Measurements from ENCODE around the gene SRPX2.

SRPX2 gene

DNA sequence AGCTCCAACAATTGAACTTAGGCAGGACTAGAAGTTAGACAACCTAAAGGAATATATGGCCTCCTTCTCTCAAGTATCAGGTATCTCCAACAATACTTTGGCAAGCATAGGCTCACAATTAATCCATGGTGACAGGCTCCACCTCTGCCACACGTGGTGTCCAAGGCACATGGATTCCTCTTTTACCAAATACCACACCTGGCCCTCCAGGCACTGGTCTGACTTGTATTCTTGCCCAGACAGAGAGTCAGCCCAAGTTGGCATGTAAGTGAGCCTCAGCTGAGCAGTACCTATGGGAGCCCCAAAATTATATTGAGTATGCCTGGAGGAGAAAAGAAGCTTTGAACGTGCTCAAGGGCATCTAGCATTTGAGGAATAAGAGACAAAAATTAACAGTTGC lies 19.6 kb downstream of the SRPX2 start:
- H3K27me3 Mint-ChIP-seq (ENCODE audit: low read depth) = no peaks in the 10 kb centered on the region
- no peak overlapping the region for H3K4me3 Mint-ChIP-seq
- no peak overlapping the region for H3K27ac Mint-ChIP-seq
- H3K4me1 Mint-ChIP-seq (ENCODE audit: low read depth) = no peaks in the 10 kb centered on the region
- H3K36me3 Mint-ChIP-seq (ENCODE audit: low read depth) = no peaks in the 10 kb centered on the region
- H3K9me3 Mint-ChIP-seq = no peaks in the 10 kb centered on the region

DNA sequence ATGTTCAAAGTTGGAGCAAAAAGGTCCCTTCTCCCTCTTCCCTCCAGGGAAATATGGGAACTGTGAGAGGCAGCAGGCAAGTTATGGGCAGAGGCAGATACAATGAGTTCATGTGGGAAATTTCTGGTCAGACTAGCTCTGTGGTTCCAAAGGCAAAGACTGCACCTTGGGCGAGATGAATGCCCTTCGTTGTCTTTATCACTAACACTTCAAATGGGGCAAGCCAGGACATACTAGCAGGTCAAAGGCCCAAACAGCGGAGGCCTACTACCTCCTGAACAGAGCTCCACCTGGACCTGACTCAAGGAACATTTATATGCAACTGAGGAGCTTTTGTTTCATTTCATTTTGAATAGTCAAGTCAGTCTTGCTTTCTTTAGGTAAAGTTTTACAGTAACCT lies 29.0 kb downstream of the SRPX2 start:
- Mint-ChIP-seq H3K27me3 (ENCODE audit: low read depth) (peaks cover 4% of the 10 kb centered on the region), H3K4me1 (ENCODE audit: low read depth) (peaks cover 4% of the 10 kb centered on the region), H3K9me3 (no peaks in the 10 kb centered on the region), H3K27ac (no peak overlapping the region), H3K36me3 (ENCODE audit: low read depth) (no peaks in the 10 kb centered on the region), H3K4me3 (no peak overlapping the region)

- no peaks in the 10 kb centered on the region for H3K9me3 Mint-ChIP-seq
- H3K36me3 Mint-ChIP-seq (ENCODE audit: low read depth) = no peaks in the 10 kb centered on the region
- H3K4me3 Mint-ChIP-seq = no peak overlapping the region
- peaks cover 4% of the 10 kb centered on the region for H3K27me3 Mint-ChIP-seq (ENCODE audit: low read depth)
- H3K27ac Mint-ChIP-seq = no peak overlapping the region
- H3K4me1 Mint-ChIP-seq (ENCODE audit: low read depth) = peaks cover 4% of the 10 kb centered on the region
Measured at GRCh38 chrX:100673397-100673953, 29.5 kb downstream of the SRPX2 start.

- Mint-ChIP-seq H3K4me1 (ENCODE audit: low read depth) (peaks cover 4% of the 10 kb centered on the region), H3K27me3 (ENCODE audit: low read depth) (peaks cover 4% of the 10 kb centered on the region), H3K27ac (no peak overlapping the region), H3K36me3 (ENCODE audit: low read depth) (no peaks in the 10 kb centered on the region), H3K4me3 (no peak overlapping the region), H3K9me3 (no peaks in the 10 kb centered on the region)
Measured at GRCh38 chrX:100674705-100675104, 30.7 kb downstream of the SRPX2 start.

- Mint-ChIP-seq H3K4me1 (ENCODE audit: low read depth) (peaks cover 4% of the 10 kb centered on the region), H3K36me3 (ENCODE audit: low read depth) (no peaks in the 10 kb centered on the region), H3K4me3 (no peak overlapping the region), H3K9me3 (no peaks in the 10 kb centered on the region), H3K27me3 (ENCODE audit: low read depth) (peaks cover 7% of the 10 kb centered on the region), H3K27ac (no peak overlapping the region)
Measured at GRCh38 chrX:100677611-100678181, 33.7 kb downstream of the SRPX2 start.

DNA sequence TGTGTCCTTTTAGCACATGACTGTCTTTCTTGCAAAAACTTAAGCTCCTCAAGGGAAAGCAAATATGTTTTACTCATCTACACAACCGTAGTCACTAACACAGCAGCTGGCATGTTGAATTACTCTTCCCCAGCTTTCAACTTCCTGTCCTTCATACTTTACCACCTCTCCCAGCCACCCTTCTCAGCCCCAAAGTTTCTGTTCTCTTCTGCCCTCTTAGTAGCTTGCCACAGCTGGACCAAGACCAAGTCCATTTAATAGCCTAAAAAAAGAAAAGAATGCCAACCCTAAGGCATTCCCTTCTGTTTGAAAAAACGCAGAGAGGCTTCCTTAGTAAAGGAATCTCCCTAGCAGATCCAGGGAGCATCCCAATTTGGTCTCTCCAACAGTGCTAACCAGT lies 36.8 kb downstream of the SRPX2 start:
- Mint-ChIP-seq H3K27me3 (ENCODE audit: low read depth) (peaks cover 7% of the 10 kb centered on the region), H3K27ac (no peak overlapping the region), H3K4me1 (ENCODE audit: low read depth) (no peaks in the 10 kb centered on the region), H3K36me3 (ENCODE audit: low read depth) (no peaks in the 10 kb centered on the region), H3K4me3 (no peak overlapping the region), H3K9me3 (no peaks in the 10 kb centered on the region)

- Mint-ChIP-seq H3K27me3 (ENCODE audit: low read depth) (peaks cover 7% of the 10 kb centered on the region), H3K36me3 (ENCODE audit: low read depth) (no peaks in the 10 kb centered on the region), H3K4me3 (no peak overlapping the region), H3K9me3 (no peaks in the 10 kb centered on the region), H3K27ac (no peak overlapping the region), H3K4me1 (ENCODE audit: low read depth) (no peaks in the 10 kb centered on the region)
Measured at GRCh38 chrX:100681599-100681998, 37.6 kb downstream of the SRPX2 start.

DNA sequence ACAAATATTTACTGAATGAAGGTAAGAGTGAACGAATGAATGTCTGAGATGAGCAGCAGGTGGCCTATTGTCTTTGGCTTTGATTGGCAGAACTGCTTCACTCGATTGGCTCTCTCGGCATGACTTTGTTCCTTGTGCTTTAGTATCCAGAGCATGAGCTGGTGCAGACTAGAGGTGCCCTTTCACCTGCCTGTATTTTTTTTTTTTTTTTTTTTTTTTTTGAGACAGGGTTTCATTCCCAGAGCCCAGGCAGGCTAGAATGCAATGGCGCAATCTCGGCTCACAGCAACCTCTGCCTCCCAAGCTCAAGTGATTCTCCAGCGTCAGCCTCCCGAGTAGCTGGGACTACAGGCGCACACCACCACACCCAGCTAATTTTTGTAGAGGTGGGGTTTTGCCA lies 38.9 kb downstream of the SRPX2 start:
- H3K4me1 Mint-ChIP-seq (ENCODE audit: low read depth) = peaks cover 2% of the 10 kb centered on the region
- H3K9me3 Mint-ChIP-seq = no peaks in the 10 kb centered on the region
- H3K4me3 Mint-ChIP-seq = no peak overlapping the region
- no peak overlapping the region for H3K27ac Mint-ChIP-seq
- H3K27me3 Mint-ChIP-seq (ENCODE audit: low read depth) = peaks cover 3% of the 10 kb centered on the region
- H3K36me3 Mint-ChIP-seq (ENCODE audit: low read depth) = no peaks in the 10 kb centered on the region

DNA sequence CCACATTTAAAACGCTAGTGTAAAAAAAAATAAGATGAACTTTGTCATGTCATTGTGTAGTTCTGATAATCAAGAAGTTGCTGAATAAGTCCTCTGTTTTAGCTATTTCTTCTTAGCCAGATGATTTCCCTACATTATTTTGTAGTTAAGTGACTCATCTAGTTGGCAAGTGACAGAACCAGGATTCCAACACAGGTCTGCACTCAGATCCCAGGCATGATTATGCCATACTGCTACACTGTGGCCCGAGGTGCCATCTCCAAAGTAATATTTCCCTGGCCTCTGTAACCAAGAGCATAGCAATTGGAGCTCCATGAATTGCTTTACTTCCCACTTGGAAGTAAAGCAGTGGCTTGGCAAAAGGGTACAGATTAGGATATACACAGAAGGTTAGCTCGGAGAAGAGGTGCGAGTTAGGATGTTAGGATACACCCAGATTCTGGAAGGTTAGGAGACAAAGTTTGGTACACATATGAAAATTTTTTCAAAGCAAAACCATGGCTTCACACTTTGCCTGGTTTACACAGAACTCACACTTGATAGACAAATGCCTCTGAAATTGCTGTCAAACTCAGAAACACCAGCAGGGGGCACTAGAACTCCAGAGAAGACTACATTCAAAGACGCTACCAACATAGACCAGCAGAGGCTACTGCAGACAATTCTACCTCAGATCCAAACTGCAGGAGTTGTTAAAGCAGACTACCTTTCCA lies 41.4 kb downstream of the SRPX2 start:
- Mint-ChIP-seq H3K4me3 (no peak overlapping the region), H3K27me3 (ENCODE audit: low read depth) (no peaks in the 10 kb centered on the region), H3K27ac (no peak overlapping the region), H3K36me3 (ENCODE audit: low read depth) (no peaks in the 10 kb centered on the region), H3K9me3 (no peaks in the 10 kb centered on the region), H3K4me1 (ENCODE audit: low read depth) (peaks cover 2% of the 10 kb centered on the region)

DNA sequence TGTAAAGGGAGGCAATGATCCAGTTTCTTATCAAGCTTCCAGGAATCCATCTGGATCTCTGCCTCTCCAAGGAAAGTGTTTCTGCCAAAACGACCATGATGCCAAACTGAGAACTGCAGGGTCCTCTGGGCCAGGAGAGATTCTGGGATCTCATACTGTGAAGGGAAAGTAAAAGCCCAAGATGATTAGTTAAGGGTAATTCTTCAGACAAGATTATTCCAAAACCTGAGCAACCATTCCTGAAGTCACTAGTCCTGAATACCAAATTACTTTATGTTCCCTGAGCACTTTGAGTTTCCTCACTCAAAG lies 42.0 kb downstream of the SRPX2 start:
- H3K27me3 Mint-ChIP-seq (ENCODE audit: low read depth) = no peaks in the 10 kb centered on the region
- H3K27ac Mint-ChIP-seq = no peak overlapping the region
- H3K4me1 Mint-ChIP-seq (ENCODE audit: low read depth) = peaks cover 2% of the 10 kb centered on the region
- H3K9me3 Mint-ChIP-seq = no peaks in the 10 kb centered on the region
- H3K4me3 Mint-ChIP-seq = no peak overlapping the region
- H3K36me3 Mint-ChIP-seq (ENCODE audit: low read depth) = no peaks in the 10 kb centered on the region

- Mint-ChIP-seq H3K27ac (no peak overlapping the region), H3K4me1 (ENCODE audit: low read depth) (peaks cover 2% of the 10 kb centered on the region), H3K4me3 (no peak overlapping the region), H3K27me3 (ENCODE audit: low read depth) (no peaks in the 10 kb centered on the region), H3K36me3 (ENCODE audit: low read depth) (no peaks in the 10 kb centered on the region), H3K9me3 (no peaks in the 10 kb centered on the region)
Measured at GRCh38 chrX:100687128-100687527, 43.1 kb downstream of the SRPX2 start.

DNA sequence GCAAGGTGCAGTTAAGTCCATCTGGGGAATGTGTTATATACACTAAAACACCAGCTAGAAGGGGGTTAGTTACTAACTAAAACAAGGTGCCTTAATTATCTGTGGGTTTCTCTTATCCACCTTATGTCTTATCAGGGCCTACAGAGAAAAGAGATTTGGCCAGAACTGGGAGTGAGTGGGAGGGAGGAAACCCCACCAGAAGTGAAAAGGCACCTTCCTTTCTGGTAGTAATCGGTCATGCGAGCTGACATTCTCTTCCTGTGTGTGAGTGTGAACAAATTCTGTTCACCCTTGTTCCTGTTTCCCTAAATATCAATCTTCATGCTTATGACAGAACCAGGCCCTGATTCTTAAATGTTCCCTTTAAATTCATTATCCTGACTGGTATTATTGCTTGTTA lies 43.5 kb downstream of the SRPX2 start:
- Mint-ChIP-seq H3K4me3 (no peak overlapping the region), H3K4me1 (ENCODE audit: low read depth) (peaks cover 2% of the 10 kb centered on the region), H3K27me3 (ENCODE audit: low read depth) (no peaks in the 10 kb centered on the region), H3K36me3 (ENCODE audit: low read depth) (no peaks in the 10 kb centered on the region), H3K27ac (no peak overlapping the region), H3K9me3 (no peaks in the 10 kb centered on the region)

GRCh38 chrX:100695302-100695701 lies 51.3 kb downstream of the SRPX2 start:
- Mint-ChIP-seq H3K27me3 (ENCODE audit: low read depth) (peaks cover 16% of the 10 kb centered on the region), H3K4me3 (no peak overlapping the region), H3K4me1 (ENCODE audit: low read depth) (no peaks in the 10 kb centered on the region), H3K27ac (no peak overlapping the region), H3K36me3 (ENCODE audit: low read depth) (no peaks in the 10 kb centered on the region), H3K9me3 (no peaks in the 10 kb centered on the region)

DNA sequence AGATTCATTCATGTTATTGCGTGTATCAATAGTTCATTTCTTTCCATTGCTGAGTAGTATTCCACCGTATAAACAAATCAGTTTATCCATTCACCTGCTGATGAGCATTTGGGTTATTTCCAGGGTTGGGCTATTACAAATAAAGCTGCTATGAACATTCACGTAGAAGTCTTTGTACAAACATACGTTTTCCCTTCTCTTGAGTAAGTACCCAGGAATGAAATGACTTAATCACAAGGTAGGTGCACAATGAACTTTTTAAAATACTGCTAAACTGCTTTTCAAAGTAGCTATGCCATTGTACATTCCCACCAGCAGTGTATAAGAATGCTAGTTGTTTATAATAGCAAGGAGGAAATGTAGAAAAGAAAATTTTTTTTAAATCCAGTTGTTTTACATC lies 52.0 kb downstream of the SRPX2 start:
- Mint-ChIP-seq H3K4me3 (no peak overlapping the region), H3K27ac (no peak overlapping the region), H3K4me1 (ENCODE audit: low read depth) (no peaks in the 10 kb centered on the region), H3K9me3 (no peaks in the 10 kb centered on the region), H3K36me3 (ENCODE audit: low read depth) (no peaks in the 10 kb centered on the region), H3K27me3 (ENCODE audit: low read depth) (peaks cover 16% of the 10 kb centered on the region)

DNA sequence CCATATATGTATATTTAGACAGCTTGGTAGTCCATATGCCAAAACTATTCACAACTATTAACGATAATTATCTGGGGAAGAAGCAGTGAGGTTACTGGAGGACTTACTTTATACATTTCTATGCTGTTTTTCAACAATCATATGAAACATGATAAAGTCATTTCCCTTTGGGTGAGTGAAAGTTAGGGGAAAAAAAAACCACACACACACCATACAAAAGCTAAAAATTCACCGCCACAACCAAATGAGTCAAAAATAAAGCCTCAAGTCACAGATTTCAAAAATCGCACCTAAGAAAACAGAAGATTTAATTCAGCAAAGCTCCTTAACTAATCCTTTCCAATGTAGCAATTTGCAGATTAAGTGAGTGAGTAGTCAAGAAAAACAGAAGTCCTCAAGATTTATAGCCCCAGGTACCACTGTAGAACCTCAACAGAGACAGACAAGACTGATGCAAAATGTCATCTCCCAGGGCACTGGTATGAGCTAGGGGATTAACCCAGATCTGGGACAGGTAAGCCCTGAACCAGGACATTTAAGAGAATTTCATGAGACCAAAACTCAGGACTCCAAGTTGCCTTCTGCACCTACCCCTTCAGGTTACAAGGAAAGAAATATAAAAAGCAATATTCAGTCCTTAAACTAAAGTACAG lies 52.8 kb downstream of the SRPX2 start:
- H3K4me3 Mint-ChIP-seq = no peak overlapping the region
- H3K4me1 Mint-ChIP-seq (ENCODE audit: low read depth) = no peaks in the 10 kb centered on the region
- H3K27ac Mint-ChIP-seq = no peak overlapping the region
- H3K36me3 Mint-ChIP-seq (ENCODE audit: low read depth) = no peaks in the 10 kb centered on the region
- peaks cover 16% of the 10 kb centered on the region for H3K27me3 Mint-ChIP-seq (ENCODE audit: low read depth)
- no peaks in the 10 kb centered on the region for H3K9me3 Mint-ChIP-seq
